H9 (cell line): ENCODE results near the gene AKR1C8. TPM values are rescaled to one million over a fixed set of nuclear protein-coding genes. Genes with fewer than 3 reads are reported as not detected.

Source experiments
- DNase-seq: peaks from one replicate; pipeline ENCODE4 v3.0.0-alpha.2; 2017
- H2AFZ ChIP-seq: one replicate; pipeline ENCODE4 v1.6.1; 2013; ENCODE audit warnings: mild to moderate bottlenecking, low read length, control low read depth, moderate library complexity
- H2AK5ac ChIP-seq: 2 replicates; pipeline ENCODE4 v1.6.1; 2013; ENCODE audit warnings: low read length, control low read depth, mixed read lengths; ENCODE audit not compliant: insufficient read length
- H2BK120ac ChIP-seq: one replicate; pipeline ENCODE4 v1.6.1; 2013; ENCODE audit warnings: low read depth, mild to moderate bottlenecking, low read length, control low read depth, inconsistent platforms; ENCODE audit not compliant: poor library complexity, severe bottlenecking
- H2BK12ac ChIP-seq: 2 replicates; pipeline ENCODE4 v1.6.1; 2013; ENCODE audit warnings: low read length, control low read depth, mixed read lengths, low read depth; ENCODE audit not compliant: insufficient read length
- H2BK15ac ChIP-seq: 2 replicates; pipeline ENCODE4 v1.6.1; 2013; ENCODE audit warnings: low read depth, low read length, control low read depth
- H2BK20ac ChIP-seq: one replicate; pipeline ENCODE4 v1.6.1; 2013; ENCODE audit warnings: low read depth, mild to moderate bottlenecking, low read length, control low read depth, inconsistent platforms; ENCODE audit not compliant: poor library complexity, severe bottlenecking
- H2BK5ac ChIP-seq: 2 replicates; pipeline ENCODE4 v1.6.1; 2013; ENCODE audit warnings: low read length, control low read depth, mixed read lengths; ENCODE audit not compliant: insufficient read length
- H3K14ac ChIP-seq: 2 replicates; pipeline ENCODE4 v1.6.1; 2013; ENCODE audit warnings: low read length, control low read depth; ENCODE audit not compliant: insufficient read depth
- H3K18ac ChIP-seq: 2 replicates; pipeline ENCODE4 v1.6.1; 2013; ENCODE audit warnings: low read depth, mild to moderate bottlenecking, mixed read lengths, low read length, control low read depth; ENCODE audit not compliant: insufficient read length
- H3K23ac ChIP-seq: 2 replicates; pipeline ENCODE4 v1.6.1; 2013; ENCODE audit warnings: low read length, control low read depth, mixed read lengths, low read depth; ENCODE audit not compliant: insufficient read length
- H3K23me2 ChIP-seq: 2 replicates; pipeline ENCODE4 v1.6.1; 2013; ENCODE audit warnings: low read depth, mild to moderate bottlenecking, mixed read lengths, low read length, control low read depth; ENCODE audit not compliant: insufficient read length, poor library complexity, severe bottlenecking
- H3K27ac ChIP-seq: 2 replicates; pipeline ENCODE4 v1.5.1; 2013; ENCODE audit warnings: low read length, control low read depth, mixed read lengths, low read depth; ENCODE audit not compliant: insufficient read length
- H3K27me3 ChIP-seq: 2 replicates; pipeline ENCODE4 v1.6.1; 2013; ENCODE audit warnings: low read length, control low read depth, inconsistent platforms; ENCODE audit not compliant: insufficient read depth
- H3K4ac ChIP-seq: 2 replicates; pipeline ENCODE4 v1.6.1; 2013; ENCODE audit warnings: low read depth, mild to moderate bottlenecking, control low read depth, inconsistent platforms, low read length, moderate library complexity
- H3K4me1 ChIP-seq: 2 replicates; pipeline ENCODE4 v1.6.1; 2013; ENCODE audit warnings: low read length, control low read depth, inconsistent platforms; ENCODE audit not compliant: insufficient read depth
- H3K4me2 ChIP-seq: 2 replicates; pipeline ENCODE4 v1.6.1; 2013; ENCODE audit warnings: low read length, control low read depth, mixed read lengths; ENCODE audit not compliant: insufficient read length, insufficient read depth
- H3K56ac ChIP-seq: 2 replicates; pipeline ENCODE4 v1.6.1; 2013; ENCODE audit warnings: low read depth, mild to moderate bottlenecking, mixed read lengths, low read length, control low read depth; ENCODE audit not compliant: insufficient read length
- H3K79me1 ChIP-seq: 2 replicates; pipeline ENCODE4 v1.6.1; 2013; ENCODE audit warnings: low read depth, mild to moderate bottlenecking, moderate library complexity, low read length, control low read depth, inconsistent platforms; ENCODE audit not compliant: insufficient read depth, poor library complexity, severe bottlenecking
- H3K79me2 ChIP-seq: 2 replicates; pipeline ENCODE4 v1.6.1; 2013; ENCODE audit warnings: low read length, control low read depth, inconsistent platforms; ENCODE audit not compliant: insufficient read depth
- H3K9ac ChIP-seq: 2 replicates; pipeline ENCODE4 v1.6.1; 2013; ENCODE audit warnings: low read length, control low read depth, mixed read lengths; ENCODE audit not compliant: insufficient read length; ENCODE audit errors: extremely low read depth
- H3K9me3 ChIP-seq: one replicate; pipeline ENCODE4 v1.6.1; 2013; ENCODE audit warnings: low read depth, low read length, inconsistent platforms; ENCODE audit not compliant: control insufficient read depth
- H3T11ph ChIP-seq: one replicate; pipeline ENCODE4 v1.6.1; 2013; ENCODE audit warnings: mild to moderate bottlenecking, low read length, control low read depth, inconsistent platforms
- H4K20me1 ChIP-seq: one replicate; pipeline ENCODE4 v1.6.1; 2013; ENCODE audit not compliant: control insufficient read depth, insufficient read length, insufficient read depth
- H4K5ac ChIP-seq: 2 replicates; pipeline ENCODE4 v1.6.1; 2013; ENCODE audit warnings: low read depth, mild to moderate bottlenecking, mixed read lengths, low read length, control low read depth; ENCODE audit not compliant: insufficient read length
- H4K8ac ChIP-seq: replicated peaks from 2 replicates; pipeline ENCODE4 v1.6.1; 2013; ENCODE audit warnings: low read length, control low read depth, mixed read lengths, low read depth; ENCODE audit not compliant: insufficient read length
- H4K91ac ChIP-seq: 2 replicates; pipeline ENCODE4 v1.6.1; 2013; ENCODE audit warnings: low read depth, mild to moderate bottlenecking, moderate library complexity, mixed read lengths, low read length, control low read depth; ENCODE audit not compliant: insufficient read length
- H3K27ac Mint-ChIP-seq, 3 experiments: 2 replicates in 2 of 3; 3 replicates in 1 of 3; pipeline ENCODE4 v1.8.0; 2020 to 2021; ENCODE audit warnings: mixed read lengths in 3 of 3, mild to moderate bottlenecking in 1 of 3, moderate library complexity in 1 of 3
- H3K27me3 Mint-ChIP-seq: 2 replicates; pipeline ENCODE4 v1.8.0; 2021; ENCODE audit warnings: low read depth, mild to moderate bottlenecking, moderate library complexity, mixed read lengths
- H3K36me3 Mint-ChIP-seq, 3 experiments: 2 replicates in 2 of 3; 3 replicates in 1 of 3; pipeline ENCODE4 v1.8.0; 2020 to 2021; ENCODE audit warnings: low read depth in 3 of 3, mixed read lengths in 3 of 3; ENCODE audit not compliant: insufficient read depth in 1 of 3
- H3K4me1 Mint-ChIP-seq, 2 experiments: 2 replicates each; pipeline ENCODE4 v1.8.0; 2020; ENCODE audit warnings: mixed read lengths in 2 of 2
- H3K4me3 Mint-ChIP-seq, 2 experiments: 2 replicates in 1 of 2; 3 replicates in 1 of 2; pipeline ENCODE4 v1.8.0; 2020 to 2021; ENCODE audit warnings: mild to moderate bottlenecking in 2 of 2, mixed read lengths in 2 of 2, moderate library complexity in 1 of 2
- H3K9me3 Mint-ChIP-seq, 2 experiments: 2 replicates in 1 of 2; 3 replicates in 1 of 2; pipeline ENCODE4 v1.8.0; 2020; ENCODE audit warnings: mild to moderate bottlenecking in 2 of 2, mixed read lengths in 2 of 2, moderate library complexity in 1 of 2
- WGBS: extraction: QIAGEN DNeasy Blood & Tissue Kit; methylation state at CpG from one replicate; pipeline ENCODE4 v1.1.7; 2013; ENCODE audit warnings: missing lambda C conversion rate, low lambda C conversion rate, mixed read lengths; ENCODE audit not compliant: insufficient read length; ENCODE audit errors: extremely low coverage; 5-methylcytosine and 5-hydroxymethylcytosine counted together
- total RNA-seq: library from RNA; stranded (reverse); gene quantifications from 2 replicates; pipeline ENCODE4 v1.2.1, GENCODE V29; 2021
- TF ChIP-seq, protein P1 (sequence below): fragments of 200-600 bp; sonication (generic); conservative IDR thresholded peaks from 3 replicates; pipeline ENCODE4 v1.8.0; 2021; ENCODE audit warnings: antibody characterized with exemption, mild to moderate bottlenecking

The AKR1C8 gene
- total RNA-seq, 1 experiment from 2014 or later, result not detected

GRCh38 chr10:5136468-5137087 is 48.4 kb downstream of the AKR1C8 start:
- H3K18ac ChIP-seq, result no peak overlapping the region
- no peak overlapping the region for H2BK120ac ChIP-seq
- H3K23ac ChIP-seq, result no peak overlapping the region
- no peak overlapping the region for H2AFZ ChIP-seq
- H3K14ac ChIP-seq, result no peak overlapping the region
- no peak overlapping the region for H3K56ac ChIP-seq
- no CpG with 5 or more reads among the region's 1 CpG for WGBS
- no peak overlapping the region for H2BK20ac ChIP-seq
- Mint-ChIP-seq H3K4me1 (no peaks in the 10 kb centered on the region), H3K9me3 (peaks cover 71 to 85% of the 10 kb centered on the region in 2 experiments), H3K4me3 (no peak overlapping the region), H3K36me3 (peaks cover 5 to 9% (median 7%) of the 10 kb centered on the region in 3 experiments; a peak in 5 of 7 replicates), H3K27ac (no peak overlapping the region), H3K27me3 (no peaks in the 10 kb centered on the region; the same call in 1 of the 2 replicates)
- H2AK5ac ChIP-seq, result no peak overlapping the region
- H4K8ac ChIP-seq, result no peak overlapping the region
- no peaks in the 10 kb centered on the region for H3K27me3 ChIP-seq
- TF ChIP-seq, protein P1, sequence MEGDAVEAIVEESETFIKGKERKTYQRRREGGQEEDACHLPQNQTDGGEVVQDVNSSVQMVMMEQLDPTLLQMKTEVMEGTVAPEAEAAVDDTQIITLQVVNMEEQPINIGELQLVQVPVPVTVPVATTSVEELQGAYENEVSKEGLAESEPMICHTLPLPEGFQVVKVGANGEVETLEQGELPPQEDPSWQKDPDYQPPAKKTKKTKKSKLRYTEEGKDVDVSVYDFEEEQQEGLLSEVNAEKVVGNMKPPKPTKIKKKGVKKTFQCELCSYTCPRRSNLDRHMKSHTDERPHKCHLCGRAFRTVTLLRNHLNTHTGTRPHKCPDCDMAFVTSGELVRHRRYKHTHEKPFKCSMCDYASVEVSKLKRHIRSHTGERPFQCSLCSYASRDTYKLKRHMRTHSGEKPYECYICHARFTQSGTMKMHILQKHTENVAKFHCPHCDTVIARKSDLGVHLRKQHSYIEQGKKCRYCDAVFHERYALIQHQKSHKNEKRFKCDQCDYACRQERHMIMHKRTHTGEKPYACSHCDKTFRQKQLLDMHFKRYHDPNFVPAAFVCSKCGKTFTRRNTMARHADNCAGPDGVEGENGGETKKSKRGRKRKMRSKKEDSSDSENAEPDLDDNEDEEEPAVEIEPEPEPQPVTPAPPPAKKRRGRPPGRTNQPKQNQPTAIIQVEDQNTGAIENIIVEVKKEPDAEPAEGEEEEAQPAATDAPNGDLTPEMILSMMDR, result no peak
- no peak overlapping the region for H2BK12ac ChIP-seq
- H2BK15ac ChIP-seq, result no peak overlapping the region
- no peak overlapping the region for H3T11ph ChIP-seq
- no peak overlapping the region for H4K91ac ChIP-seq
- no peaks in the 10 kb centered on the region for H3K9me3 ChIP-seq
- no peaks in the 10 kb centered on the region for H4K20me1 ChIP-seq
- DNase-seq, result no peak
- H3K9ac ChIP-seq, result no peak overlapping the region
- H2BK5ac ChIP-seq, result no peak overlapping the region
- no peaks in the 10 kb centered on the region for H3K23me2 ChIP-seq
- no peak overlapping the region for H3K4ac ChIP-seq
- H3K4me1 ChIP-seq, result no peaks in the 10 kb centered on the region
- H3K79me1 ChIP-seq, result no peaks in the 10 kb centered on the region
- H3K27ac ChIP-seq, result no peak overlapping the region
- H3K4me2 ChIP-seq, result no peak overlapping the region
- no peak overlapping the region for H4K5ac ChIP-seq
- no peaks in the 10 kb centered on the region for H3K79me2 ChIP-seq
